H9 (cell line): ENCODE results near the gene KHSRP. TPM values are rescaled to one million over a fixed set of nuclear protein-coding genes. Genes with fewer than 3 reads are reported as not detected.

Source experiments
- DNase-seq: peaks from one replicate; pipeline ENCODE4 v3.0.0-alpha.2; 2017
- H2AFZ ChIP-seq: one replicate; pipeline ENCODE4 v1.6.1; 2013; ENCODE audit warnings: mild to moderate bottlenecking, low read length, control low read depth, moderate library complexity
- H2AK5ac ChIP-seq: 2 replicates; pipeline ENCODE4 v1.6.1; 2013; ENCODE audit warnings: low read length, control low read depth, mixed read lengths; ENCODE audit not compliant: insufficient read length
- H2BK120ac ChIP-seq: one replicate; pipeline ENCODE4 v1.6.1; 2013; ENCODE audit warnings: low read depth, mild to moderate bottlenecking, low read length, control low read depth, inconsistent platforms; ENCODE audit not compliant: poor library complexity, severe bottlenecking
- H2BK12ac ChIP-seq: 2 replicates; pipeline ENCODE4 v1.6.1; 2013; ENCODE audit warnings: low read length, control low read depth, mixed read lengths, low read depth; ENCODE audit not compliant: insufficient read length
- H2BK15ac ChIP-seq: 2 replicates; pipeline ENCODE4 v1.6.1; 2013; ENCODE audit warnings: low read depth, low read length, control low read depth
- H2BK20ac ChIP-seq: one replicate; pipeline ENCODE4 v1.6.1; 2013; ENCODE audit warnings: low read depth, mild to moderate bottlenecking, low read length, control low read depth, inconsistent platforms; ENCODE audit not compliant: poor library complexity, severe bottlenecking
- H2BK5ac ChIP-seq: 2 replicates; pipeline ENCODE4 v1.6.1; 2013; ENCODE audit warnings: low read length, control low read depth, mixed read lengths; ENCODE audit not compliant: insufficient read length
- H3K14ac ChIP-seq: 2 replicates; pipeline ENCODE4 v1.6.1; 2013; ENCODE audit warnings: low read length, control low read depth; ENCODE audit not compliant: insufficient read depth
- H3K18ac ChIP-seq: 2 replicates; pipeline ENCODE4 v1.6.1; 2013; ENCODE audit warnings: low read depth, mild to moderate bottlenecking, mixed read lengths, low read length, control low read depth; ENCODE audit not compliant: insufficient read length
- H3K23ac ChIP-seq: 2 replicates; pipeline ENCODE4 v1.6.1; 2013; ENCODE audit warnings: low read length, control low read depth, mixed read lengths, low read depth; ENCODE audit not compliant: insufficient read length
- H3K23me2 ChIP-seq: 2 replicates; pipeline ENCODE4 v1.6.1; 2013; ENCODE audit warnings: low read depth, mild to moderate bottlenecking, mixed read lengths, low read length, control low read depth; ENCODE audit not compliant: insufficient read length, poor library complexity, severe bottlenecking
- H3K27ac ChIP-seq: 2 replicates; pipeline ENCODE4 v1.5.1; 2013; ENCODE audit warnings: low read length, control low read depth, mixed read lengths, low read depth; ENCODE audit not compliant: insufficient read length
- H3K27me3 ChIP-seq: 2 replicates; pipeline ENCODE4 v1.6.1; 2013; ENCODE audit warnings: low read length, control low read depth, inconsistent platforms; ENCODE audit not compliant: insufficient read depth
- H3K4ac ChIP-seq: 2 replicates; pipeline ENCODE4 v1.6.1; 2013; ENCODE audit warnings: low read depth, mild to moderate bottlenecking, control low read depth, inconsistent platforms, low read length, moderate library complexity
- H3K4me1 ChIP-seq: 2 replicates; pipeline ENCODE4 v1.6.1; 2013; ENCODE audit warnings: low read length, control low read depth, inconsistent platforms; ENCODE audit not compliant: insufficient read depth
- H3K4me2 ChIP-seq: 2 replicates; pipeline ENCODE4 v1.6.1; 2013; ENCODE audit warnings: low read length, control low read depth, mixed read lengths; ENCODE audit not compliant: insufficient read length, insufficient read depth
- H3K56ac ChIP-seq: 2 replicates; pipeline ENCODE4 v1.6.1; 2013; ENCODE audit warnings: low read depth, mild to moderate bottlenecking, mixed read lengths, low read length, control low read depth; ENCODE audit not compliant: insufficient read length
- H3K79me1 ChIP-seq: 2 replicates; pipeline ENCODE4 v1.6.1; 2013; ENCODE audit warnings: low read depth, mild to moderate bottlenecking, moderate library complexity, low read length, control low read depth, inconsistent platforms; ENCODE audit not compliant: insufficient read depth, poor library complexity, severe bottlenecking
- H3K79me2 ChIP-seq: 2 replicates; pipeline ENCODE4 v1.6.1; 2013; ENCODE audit warnings: low read length, control low read depth, inconsistent platforms; ENCODE audit not compliant: insufficient read depth
- H3K9ac ChIP-seq: 2 replicates; pipeline ENCODE4 v1.6.1; 2013; ENCODE audit warnings: low read length, control low read depth, mixed read lengths; ENCODE audit not compliant: insufficient read length; ENCODE audit errors: extremely low read depth
- H3K9me3 ChIP-seq: one replicate; pipeline ENCODE4 v1.6.1; 2013; ENCODE audit warnings: low read depth, low read length, inconsistent platforms; ENCODE audit not compliant: control insufficient read depth
- H3T11ph ChIP-seq: one replicate; pipeline ENCODE4 v1.6.1; 2013; ENCODE audit warnings: mild to moderate bottlenecking, low read length, control low read depth, inconsistent platforms
- H4K20me1 ChIP-seq: one replicate; pipeline ENCODE4 v1.6.1; 2013; ENCODE audit not compliant: control insufficient read depth, insufficient read length, insufficient read depth
- H4K5ac ChIP-seq: 2 replicates; pipeline ENCODE4 v1.6.1; 2013; ENCODE audit warnings: low read depth, mild to moderate bottlenecking, mixed read lengths, low read length, control low read depth; ENCODE audit not compliant: insufficient read length
- H4K8ac ChIP-seq: replicated peaks from 2 replicates; pipeline ENCODE4 v1.6.1; 2013; ENCODE audit warnings: low read length, control low read depth, mixed read lengths, low read depth; ENCODE audit not compliant: insufficient read length
- H4K91ac ChIP-seq: 2 replicates; pipeline ENCODE4 v1.6.1; 2013; ENCODE audit warnings: low read depth, mild to moderate bottlenecking, moderate library complexity, mixed read lengths, low read length, control low read depth; ENCODE audit not compliant: insufficient read length
- H3K27ac Mint-ChIP-seq, 3 experiments: 2 replicates in 2 of 3; 3 replicates in 1 of 3; pipeline ENCODE4 v1.8.0; 2020 to 2021; ENCODE audit warnings: mixed read lengths in 3 of 3, mild to moderate bottlenecking in 1 of 3, moderate library complexity in 1 of 3
- H3K27me3 Mint-ChIP-seq: 2 replicates; pipeline ENCODE4 v1.8.0; 2021; ENCODE audit warnings: low read depth, mild to moderate bottlenecking, moderate library complexity, mixed read lengths
- H3K36me3 Mint-ChIP-seq, 3 experiments: 2 replicates in 2 of 3; 3 replicates in 1 of 3; pipeline ENCODE4 v1.8.0; 2020 to 2021; ENCODE audit warnings: low read depth in 3 of 3, mixed read lengths in 3 of 3; ENCODE audit not compliant: insufficient read depth in 1 of 3
- H3K4me1 Mint-ChIP-seq, 2 experiments: 2 replicates each; pipeline ENCODE4 v1.8.0; 2020; ENCODE audit warnings: mixed read lengths in 2 of 2
- H3K4me3 Mint-ChIP-seq, 2 experiments: 2 replicates in 1 of 2; 3 replicates in 1 of 2; pipeline ENCODE4 v1.8.0; 2020 to 2021; ENCODE audit warnings: mild to moderate bottlenecking in 2 of 2, mixed read lengths in 2 of 2, moderate library complexity in 1 of 2
- H3K9me3 Mint-ChIP-seq, 2 experiments: 2 replicates in 1 of 2; 3 replicates in 1 of 2; pipeline ENCODE4 v1.8.0; 2020; ENCODE audit warnings: mild to moderate bottlenecking in 2 of 2, mixed read lengths in 2 of 2, moderate library complexity in 1 of 2
- CTCF ChIP-seq: fragments of 200-600 bp; sonication (generic); conservative IDR thresholded peaks from 3 replicates; pipeline ENCODE4 v1.8.0; 2021; ENCODE audit warnings: antibody characterized with exemption, mild to moderate bottlenecking
- WGBS: extraction: QIAGEN DNeasy Blood & Tissue Kit; methylation state at CpG from one replicate; pipeline ENCODE4 v1.1.7; 2013; ENCODE audit warnings: missing lambda C conversion rate, low lambda C conversion rate, mixed read lengths; ENCODE audit not compliant: insufficient read length; ENCODE audit errors: extremely low coverage; 5-methylcytosine and 5-hydroxymethylcytosine counted together
- total RNA-seq: library from RNA; stranded (reverse); gene quantifications from 2 replicates; pipeline ENCODE4 v1.2.1, GENCODE V29; 2021

KHSRP gene
- total RNA-seq, 1 experiment from 2014 or later, result 602 TPM

- no peak overlapping the region for H4K5ac ChIP-seq
- H2BK15ac ChIP-seq, result no peak overlapping the region
- no peak overlapping the region for H3K4ac ChIP-seq
- Mint-ChIP-seq H3K27ac (no peak overlapping the region), H3K9me3 (no peaks in the 10 kb centered on the region), H3K36me3 (peaks cover 36 to 66% (median 62%) of the 10 kb centered on the region in 3 experiments), H3K4me3 (no peak overlapping the region), H3K27me3 (no peaks in the 10 kb centered on the region), H3K4me1 (peaks cover 6 to 8% of the 10 kb centered on the region in 2 experiments)
- H2BK20ac ChIP-seq, result no peak overlapping the region
- H3K4me1 ChIP-seq, result peaks cover 3% of the 10 kb centered on the region; the same call in 1 of the 2 replicates
- TF ChIP-seq CTCF, result no peak
- H2AFZ ChIP-seq, result no peak overlapping the region
- H4K8ac ChIP-seq, result no peak overlapping the region
- DNase-seq, result no peak
- no peak overlapping the region for H3T11ph ChIP-seq
- H2BK120ac ChIP-seq, result no peak overlapping the region
- H3K27me3 ChIP-seq, result no peaks in the 10 kb centered on the region
- no peak overlapping the region for H3K27ac ChIP-seq
- no CpG with 5 or more reads among the region's 19 CpGs for WGBS
- no peak overlapping the region for H3K4me2 ChIP-seq
- H3K18ac ChIP-seq, result no peak overlapping the region
- no peak overlapping the region for H4K91ac ChIP-seq
- H3K9ac ChIP-seq, result no peak overlapping the region
- H2BK5ac ChIP-seq, result no peak overlapping the region
- H2AK5ac ChIP-seq, result no peak overlapping the region
- peaks cover 9% of the 10 kb centered on the region for H3K79me1 ChIP-seq
- no peaks in the 10 kb centered on the region for H4K20me1 ChIP-seq
- no peak overlapping the region for H3K56ac ChIP-seq
- no peak overlapping the region for H3K23ac ChIP-seq
- H3K79me2 ChIP-seq, result peaks cover 3% of the 10 kb centered on the region; the same call in 1 of the 2 replicates
- no peak overlapping the region for H3K14ac ChIP-seq
- H3K23me2 ChIP-seq, result peaks cover 3% of the 10 kb centered on the region
- no peaks in the 10 kb centered on the region for H3K9me3 ChIP-seq
- H2BK12ac ChIP-seq, result no peak overlapping the region
Measured at GRCh38 chr19:6387372-6387771, 37.2 kb downstream of the KHSRP start.
